SK-N-MC (cell line): ENCODE measurements around the gene DIO3.
"Not testable (repeated sequence)": the region's sequence is repeated elsewhere in the genome, so short reads cannot be mapped to it uniquely, and the experiment has no call there.

Source experiments
- EZH2 ChIP-seq: fragments of 200-600 bp; sonication (generic); IDR thresholded peaks from one replicate; pipeline ENCODE4 v1.6.1; 2017; ENCODE audit warnings: antibody characterized with exemption
- POLR2AphosphoS5 ChIP-seq: IDR thresholded peaks from 2 replicates; pipeline ENCODE4 v1.6.1; 2012; ENCODE audit warnings: mild to moderate bottlenecking, low read depth, low read length, borderline replicate concordance

GRCh38 chr14:101572526-101572925, 11.2 kb downstream of the DIO3 start:
- TF ChIP-seq POLR2AphosphoS5, EZH2: not testable (repeated sequence)
